GM13977 (cell line): ENCODE data around the gene HAPLN2.

Source experiments
- DNase-seq: peaks from one replicate; pipeline ENCODE4 v3.0.0; 2012; ENCODE audit warnings: low spot score
- in situ Hi-C: fragments of 300-500 bp; cut with MboI; formaldehyde crosslinking; loops from one replicate; pipeline ENCODE4 v1.12.0; 2022; ENCODE audit warnings: low sequenced_read_pairs, low pct_unique_long_range_greater_than_20kb, mixed read lengths, inconsistent platforms; ENCODE audit not compliant: unreplicated experiment
- TF ChIP-seq, protein P1 (sequence below): IDR thresholded peaks from 2 replicates; pipeline ENCODE4 v1.5.1; 2012; ENCODE audit warnings: mild to moderate bottlenecking, control low read depth; ENCODE audit not compliant: insufficient read depth; ENCODE audit errors: extremely low read depth, missing control alignments

Gene HAPLN2

DNA sequence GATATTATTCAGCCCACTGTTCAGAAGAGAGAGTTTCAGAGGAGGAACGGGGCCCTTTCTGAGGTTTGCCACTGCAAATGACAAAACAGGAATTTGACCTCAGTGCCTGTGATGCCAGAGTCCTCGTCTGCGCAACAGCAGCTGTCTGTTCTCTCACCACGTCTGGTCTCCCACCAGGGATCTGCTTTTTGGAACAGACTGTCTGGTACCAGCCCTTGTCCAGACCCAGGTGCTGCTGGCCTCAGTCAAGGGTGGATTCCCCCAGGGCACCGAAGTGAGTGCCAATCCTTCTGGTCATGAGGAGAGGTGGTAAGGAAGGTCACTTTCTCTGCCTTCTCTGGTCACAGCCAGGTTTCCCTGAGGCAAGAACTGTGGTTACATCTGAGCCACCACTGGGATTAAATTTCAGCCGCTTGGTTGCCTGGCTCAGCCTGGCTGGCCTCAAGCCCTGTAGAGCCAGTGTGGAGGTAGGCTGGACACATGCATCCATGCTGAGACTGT, 20.4 kb downstream of the HAPLN2 start:
- in situ Hi-C loops = no loop called here
- no peak for DNase-seq
- TF ChIP-seq, protein P1, sequence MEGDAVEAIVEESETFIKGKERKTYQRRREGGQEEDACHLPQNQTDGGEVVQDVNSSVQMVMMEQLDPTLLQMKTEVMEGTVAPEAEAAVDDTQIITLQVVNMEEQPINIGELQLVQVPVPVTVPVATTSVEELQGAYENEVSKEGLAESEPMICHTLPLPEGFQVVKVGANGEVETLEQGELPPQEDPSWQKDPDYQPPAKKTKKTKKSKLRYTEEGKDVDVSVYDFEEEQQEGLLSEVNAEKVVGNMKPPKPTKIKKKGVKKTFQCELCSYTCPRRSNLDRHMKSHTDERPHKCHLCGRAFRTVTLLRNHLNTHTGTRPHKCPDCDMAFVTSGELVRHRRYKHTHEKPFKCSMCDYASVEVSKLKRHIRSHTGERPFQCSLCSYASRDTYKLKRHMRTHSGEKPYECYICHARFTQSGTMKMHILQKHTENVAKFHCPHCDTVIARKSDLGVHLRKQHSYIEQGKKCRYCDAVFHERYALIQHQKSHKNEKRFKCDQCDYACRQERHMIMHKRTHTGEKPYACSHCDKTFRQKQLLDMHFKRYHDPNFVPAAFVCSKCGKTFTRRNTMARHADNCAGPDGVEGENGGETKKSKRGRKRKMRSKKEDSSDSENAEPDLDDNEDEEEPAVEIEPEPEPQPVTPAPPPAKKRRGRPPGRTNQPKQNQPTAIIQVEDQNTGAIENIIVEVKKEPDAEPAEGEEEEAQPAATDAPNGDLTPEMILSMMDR = no peak

- no peak for DNase-seq
- TF ChIP-seq, protein P1 = no peak
- in situ Hi-C loops = no loop called here
Measured at GRCh38 chr1:156640842-156641706, 21.9 kb downstream of the HAPLN2 start.

GRCh38 chr1:156641761-156642264, 22.6 kb downstream of the HAPLN2 start, which contains the start of gene BCAN:
Gene BCAN, plus strand, starts transcription at chr1:156642117. Its CDS starts 3,938 bp downstream, at chr1:156646055.
- TF ChIP-seq, protein P1 = no peak
- in situ Hi-C loops = no loop called here
- peak; percentile 74 for DNase-seq

- in situ Hi-C loops = no loop called here
- no peak for DNase-seq
- TF ChIP-seq, protein P1 = no peak
Measured at GRCh38 chr1:156642265-156643048, 23.2 kb downstream of the HAPLN2 start.

- in situ Hi-C loops = no loop called here
- no peak for DNase-seq
- TF ChIP-seq, protein P1 = no peak
Measured at GRCh38 chr1:156643049-156643777, 24.0 kb downstream of the HAPLN2 start.

GRCh38 chr1:156643778-156644092, 24.5 kb downstream of the HAPLN2 start:
- TF ChIP-seq, protein P1 = no peak
- in situ Hi-C loops = no loop called here
- DNase-seq = peak; percentile 79
